ENCODE results near the gene TNNI3. TPM values are rescaled to one million over a fixed set of nuclear protein-coding genes. Genes with fewer than 3 reads are reported as not detected.
"Not testable (repeated sequence)": the region's sequence is repeated elsewhere in the genome, so short reads cannot be mapped to it uniquely, and the experiment has no call there.

Gene TNNI3
- total RNA-seq: 0.63 TPM in 1 of 2 replicates, not detected in the other

DNA sequence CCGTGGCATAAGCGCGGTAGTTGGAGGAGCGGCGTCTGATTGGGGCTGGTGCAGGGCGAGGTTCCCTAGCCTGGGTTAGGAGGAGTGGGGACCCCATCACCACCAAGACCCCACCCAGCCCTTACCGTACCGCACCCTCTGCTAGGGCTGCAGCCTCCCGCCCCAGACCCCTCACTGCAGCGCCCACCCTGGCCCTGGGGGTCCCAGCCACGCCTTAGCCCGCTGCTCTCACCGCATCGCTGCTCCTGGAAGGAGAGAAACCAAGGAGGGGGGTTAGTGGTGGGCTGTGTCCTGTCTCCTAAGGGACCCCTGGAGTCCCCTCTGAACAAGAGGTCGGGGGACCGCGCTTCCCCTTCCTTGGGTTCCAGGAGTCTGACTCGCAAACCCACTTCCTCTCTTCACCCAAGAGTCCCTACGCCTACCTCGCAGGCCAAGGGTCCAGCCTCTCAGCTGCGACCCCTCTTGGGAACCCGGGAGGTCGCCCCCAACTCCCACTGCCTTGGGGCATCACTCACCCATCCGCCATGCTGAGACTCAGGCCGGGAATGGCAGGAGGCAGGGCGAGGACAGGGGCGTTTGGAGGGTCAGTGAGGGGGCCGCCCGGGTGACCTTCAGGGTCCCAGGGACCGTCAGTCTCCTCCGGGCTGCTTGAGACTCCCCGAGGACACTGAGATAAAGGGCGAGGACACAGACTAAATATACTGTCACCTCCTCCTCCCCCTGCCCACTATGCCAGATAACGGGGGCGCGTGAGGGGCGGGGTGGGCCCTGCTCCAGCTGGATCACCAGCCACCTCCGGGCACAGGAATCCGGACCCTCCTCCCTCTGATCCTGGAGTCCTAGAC, at the start of gene TNNI3:
TNNI3 (minus strand) TSS at position 669 of the 845 bp plus-strand sequence; CDS start at position 526, 143 bp downstream.
- intact Hi-C loops (cut with micrococcal nuclease): no loop called here

DNA sequence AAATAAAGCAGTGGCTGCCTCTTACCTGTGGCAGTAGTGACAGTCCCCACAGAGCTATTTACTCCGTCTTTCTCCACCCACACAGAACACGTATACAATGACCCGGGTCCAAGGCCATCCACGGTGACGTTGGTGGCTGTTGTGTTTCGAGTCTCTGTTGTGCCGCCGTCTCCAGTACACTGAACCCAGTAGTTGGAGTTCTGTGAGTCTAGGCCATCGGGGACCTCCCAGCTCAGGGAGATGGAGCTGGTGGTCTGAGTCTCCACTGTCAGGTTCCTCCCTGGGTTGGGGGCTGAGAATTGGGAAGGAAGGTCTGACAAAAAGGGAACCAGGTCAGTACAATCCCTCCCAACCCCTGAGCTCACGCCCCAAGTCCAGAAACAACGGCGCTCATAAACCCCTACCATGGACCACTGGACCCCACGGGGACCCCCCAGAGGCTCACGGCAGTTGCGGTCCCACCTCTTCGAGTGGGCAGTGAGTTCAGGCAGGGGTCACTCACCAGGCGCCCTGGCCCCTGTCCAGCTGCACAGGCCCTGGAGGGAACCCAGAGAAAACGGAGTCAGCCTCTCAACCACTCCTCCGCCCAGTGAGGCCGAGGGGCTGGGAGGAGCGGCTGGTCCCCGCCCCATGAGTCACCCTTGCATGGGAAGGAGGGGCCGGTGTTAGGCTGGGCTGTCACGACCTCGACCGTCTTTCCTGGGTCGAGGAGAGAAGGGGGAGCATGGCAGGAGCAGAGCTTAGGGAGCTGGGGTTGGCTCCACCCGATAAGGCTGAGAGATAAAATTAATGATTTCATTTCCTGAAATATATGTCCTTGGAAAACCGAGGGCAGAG, 49.4 kb upstream of the TNNI3 start:
- intact Hi-C loops (cut with micrococcal nuclease): no loop called here

DNA sequence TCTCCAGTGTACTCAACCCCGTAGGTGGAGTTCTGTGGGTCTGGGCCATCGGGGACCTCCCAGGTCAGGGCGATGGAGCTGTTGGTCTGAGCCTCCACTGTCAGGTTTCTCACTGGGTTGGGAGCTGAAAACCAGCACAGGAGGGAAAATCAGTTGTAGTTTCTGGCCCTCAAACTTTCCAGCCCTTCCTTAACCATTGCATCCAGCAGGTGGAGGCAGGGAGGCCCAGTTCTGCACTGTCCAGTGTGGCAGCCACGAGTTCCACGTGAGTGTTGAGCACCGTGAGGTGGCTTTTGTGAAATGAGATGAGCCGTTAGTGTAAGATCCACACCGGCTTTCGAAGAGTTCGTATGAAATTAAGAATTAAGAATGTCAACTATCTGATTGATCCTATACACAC, 44.7 kb upstream of the TNNI3 start:
- intact Hi-C loops (cut with micrococcal nuclease): not testable (repeated sequence)

DNA sequence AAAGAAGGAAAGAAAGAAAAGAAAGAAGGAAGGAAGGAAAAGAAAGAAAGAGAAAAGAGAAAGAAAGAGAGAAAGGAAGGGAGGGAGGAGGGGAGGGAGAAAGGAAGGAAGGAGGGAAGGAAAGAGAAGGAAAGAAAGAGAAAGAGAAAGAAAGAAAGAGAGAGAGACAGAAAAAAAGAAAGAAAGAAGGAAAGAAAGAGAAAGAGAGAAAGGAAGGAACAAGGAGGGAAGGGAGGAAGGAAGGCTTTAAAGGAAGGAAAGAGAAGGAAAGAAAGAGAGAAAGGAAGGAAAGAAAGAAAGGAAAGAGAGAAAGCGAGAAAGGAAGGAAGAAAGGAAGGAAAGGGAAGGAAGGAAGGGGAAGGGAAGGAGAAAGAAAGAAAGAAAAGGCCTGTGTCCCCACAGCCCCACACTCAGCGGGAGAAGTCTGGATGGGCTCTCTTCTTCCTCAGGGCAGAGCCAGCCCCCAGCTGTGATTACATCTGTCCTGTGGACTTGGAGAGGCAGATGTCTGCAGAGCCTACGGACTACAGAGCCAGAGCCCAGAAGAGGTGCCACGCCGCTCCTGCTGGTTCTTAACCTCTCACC, 42.2 kb upstream of the TNNI3 start:
- intact Hi-C loops (cut with micrococcal nuclease): no loop called here

DNA sequence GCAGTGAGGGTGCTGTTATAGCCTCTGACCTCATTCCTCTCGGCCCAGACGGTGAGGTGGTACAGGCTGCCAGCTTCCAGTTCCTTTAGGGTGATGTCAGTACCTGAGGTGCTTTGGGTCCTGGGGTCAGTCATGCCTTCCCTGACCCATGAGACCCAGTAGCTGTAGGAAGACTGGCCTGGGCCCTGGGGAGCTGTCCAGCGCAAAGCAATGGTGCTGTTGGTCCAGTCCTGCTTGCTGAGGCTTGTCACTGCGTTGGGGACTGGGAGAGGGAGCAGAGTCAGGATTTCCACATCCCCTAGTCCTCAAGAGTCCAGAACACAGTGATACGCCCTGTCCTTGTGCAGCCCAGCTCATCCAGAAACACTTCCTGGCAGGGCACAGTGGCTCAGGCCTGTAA, 41.1 kb upstream of the TNNI3 start:
- intact Hi-C loops (cut with micrococcal nuclease): no loop called here

DNA sequence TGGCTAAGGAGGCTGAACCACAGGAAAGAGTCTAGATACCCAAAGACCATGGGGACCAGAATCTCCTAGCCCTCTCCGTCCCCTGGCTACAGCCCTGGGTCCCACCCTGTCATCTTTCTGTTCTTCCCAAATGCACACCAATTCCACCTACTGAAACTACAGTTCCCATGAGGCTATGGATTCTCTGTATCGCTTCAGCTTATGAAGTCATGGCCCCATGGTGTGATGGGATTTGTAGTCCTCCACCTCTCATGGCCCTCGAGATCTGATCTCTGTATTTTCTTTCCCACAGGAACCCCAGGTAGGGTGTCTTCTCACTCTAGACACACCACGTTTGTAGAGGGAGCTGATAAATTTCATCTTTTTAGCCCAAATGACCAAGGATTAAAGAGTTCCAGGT, 40.0 kb upstream of the TNNI3 start:
- intact Hi-C loops (cut with micrococcal nuclease): no loop called here

DNA sequence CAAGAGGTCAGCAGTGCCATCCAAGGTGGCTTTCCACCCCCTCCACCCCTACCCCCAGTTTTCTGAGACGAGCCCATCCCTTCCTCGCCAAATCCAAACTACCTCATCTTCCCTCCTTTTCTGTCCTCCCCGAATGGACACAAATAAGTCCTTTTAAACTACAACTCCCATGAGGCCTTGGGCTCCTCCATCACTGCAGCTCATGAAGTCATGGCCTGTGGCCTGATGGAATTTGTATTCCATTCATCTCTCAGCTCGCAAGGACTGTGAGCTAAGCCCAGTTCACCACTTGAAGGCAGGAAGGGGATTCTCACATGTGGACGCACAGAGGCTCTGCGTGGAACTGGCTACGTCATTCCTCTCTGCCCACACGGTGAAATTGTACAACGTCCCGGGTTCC, 39.3 kb upstream of the TNNI3 start:
- intact Hi-C loops (cut with micrococcal nuclease): no loop called here

DNA sequence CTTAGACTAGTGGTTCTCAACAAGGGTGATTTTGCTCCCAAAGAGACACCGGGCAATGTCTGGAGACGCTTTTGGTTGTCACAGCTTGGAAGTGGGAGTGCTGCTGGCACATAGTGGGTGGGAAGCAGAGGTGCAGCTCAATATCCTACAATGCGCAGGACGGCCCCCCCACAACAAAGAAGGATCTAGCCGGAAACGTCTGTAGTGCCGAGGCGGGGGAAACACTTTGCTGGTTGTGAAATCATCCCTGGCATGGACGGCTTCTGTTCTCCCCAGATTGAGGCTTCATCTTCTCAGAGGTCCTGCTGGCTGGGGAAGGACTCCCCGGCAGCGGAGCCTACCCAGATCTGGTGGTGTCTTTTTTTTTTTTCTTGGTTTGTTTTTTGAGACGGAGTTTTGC, 35.9 kb upstream of the TNNI3 start:
- intact Hi-C loops (cut with micrococcal nuclease): no loop called here

DNA sequence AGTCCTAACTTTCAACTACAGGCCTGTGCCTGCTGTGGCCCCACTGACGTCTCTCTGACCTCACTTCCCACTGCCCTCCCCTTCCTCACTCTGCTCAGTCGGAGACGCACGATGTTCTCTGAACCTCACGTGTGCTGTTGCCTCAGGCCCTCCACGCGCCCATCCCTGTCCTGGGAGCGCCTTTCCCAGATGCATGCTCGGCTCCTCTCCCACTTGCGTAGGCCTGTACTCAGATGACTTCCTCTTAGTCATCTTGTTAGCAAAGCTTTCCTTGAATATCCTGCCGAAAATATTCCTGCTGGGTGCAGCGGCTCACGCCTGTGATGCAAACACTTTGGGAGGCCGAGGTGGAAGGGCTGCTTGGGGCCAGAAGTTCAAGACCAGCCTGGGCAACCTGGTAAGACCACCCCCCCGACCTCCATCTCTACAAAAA, 31.9 kb upstream of the TNNI3 start:
- intact Hi-C loops (cut with micrococcal nuclease): no loop called here

DNA sequence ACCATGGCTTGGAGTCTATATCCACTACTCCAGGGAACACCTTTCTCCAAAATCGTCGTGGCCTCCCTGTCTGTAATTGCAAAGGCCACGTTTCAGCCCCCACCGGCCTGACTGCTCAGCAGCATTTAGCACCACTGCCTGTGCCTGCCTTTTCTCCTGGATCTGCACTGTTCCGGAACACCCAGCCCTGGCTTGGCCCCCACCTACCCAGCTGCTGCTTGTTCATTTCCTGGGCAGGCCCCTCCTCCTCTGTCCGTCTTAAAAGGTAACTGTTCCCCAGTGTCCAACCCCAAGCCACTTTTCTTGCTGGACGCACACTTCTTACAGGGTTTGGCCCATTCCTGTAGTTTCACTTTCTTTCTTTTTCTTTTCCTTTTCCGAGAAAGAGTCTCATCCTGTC, 31.1 kb upstream of the TNNI3 start:
- intact Hi-C loops (cut with micrococcal nuclease): no loop called here

DNA sequence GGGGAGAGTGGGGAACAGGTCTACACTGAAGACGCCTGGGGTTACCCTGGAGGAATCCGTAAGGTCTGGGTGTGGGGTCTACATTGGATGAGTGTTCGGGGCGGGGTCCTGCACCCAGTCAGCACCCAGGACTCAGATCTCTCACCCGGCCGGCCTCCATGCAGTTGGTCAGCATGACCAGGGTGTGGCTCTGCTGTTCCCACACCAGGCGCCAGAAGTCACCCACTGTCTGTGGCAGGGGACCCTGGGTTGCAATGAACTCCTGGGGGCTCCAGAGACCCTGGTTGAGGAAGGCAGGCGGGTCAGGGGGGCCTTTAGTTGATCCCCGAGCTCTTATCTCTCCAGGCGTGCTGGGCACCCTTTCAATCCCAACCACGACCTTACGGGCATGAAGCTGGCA, 28.5 kb upstream of the TNNI3 start:
- intact Hi-C loops (cut with micrococcal nuclease): no loop called here

DNA sequence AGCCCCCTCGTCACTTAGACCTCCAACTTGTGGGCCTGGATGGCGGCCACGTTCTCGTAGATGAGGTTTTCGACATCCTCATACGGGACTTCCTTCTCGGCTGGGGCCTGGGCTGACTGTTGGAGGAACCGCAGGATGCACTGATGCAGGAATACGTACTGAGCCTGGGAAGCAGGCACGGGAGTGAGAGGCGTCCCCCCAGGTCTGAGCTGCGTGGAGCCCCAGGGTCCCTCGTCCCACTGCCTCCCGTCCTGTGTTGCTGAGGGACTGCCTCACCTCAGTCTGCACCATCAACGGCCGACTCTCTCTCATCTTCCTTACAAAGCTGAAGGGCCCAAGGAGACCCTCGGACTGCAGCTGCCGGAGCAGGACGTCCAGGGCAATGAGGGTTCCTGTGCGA, 24.2 kb upstream of the TNNI3 start:
- intact Hi-C loops (cut with micrococcal nuclease): no loop called here

DNA sequence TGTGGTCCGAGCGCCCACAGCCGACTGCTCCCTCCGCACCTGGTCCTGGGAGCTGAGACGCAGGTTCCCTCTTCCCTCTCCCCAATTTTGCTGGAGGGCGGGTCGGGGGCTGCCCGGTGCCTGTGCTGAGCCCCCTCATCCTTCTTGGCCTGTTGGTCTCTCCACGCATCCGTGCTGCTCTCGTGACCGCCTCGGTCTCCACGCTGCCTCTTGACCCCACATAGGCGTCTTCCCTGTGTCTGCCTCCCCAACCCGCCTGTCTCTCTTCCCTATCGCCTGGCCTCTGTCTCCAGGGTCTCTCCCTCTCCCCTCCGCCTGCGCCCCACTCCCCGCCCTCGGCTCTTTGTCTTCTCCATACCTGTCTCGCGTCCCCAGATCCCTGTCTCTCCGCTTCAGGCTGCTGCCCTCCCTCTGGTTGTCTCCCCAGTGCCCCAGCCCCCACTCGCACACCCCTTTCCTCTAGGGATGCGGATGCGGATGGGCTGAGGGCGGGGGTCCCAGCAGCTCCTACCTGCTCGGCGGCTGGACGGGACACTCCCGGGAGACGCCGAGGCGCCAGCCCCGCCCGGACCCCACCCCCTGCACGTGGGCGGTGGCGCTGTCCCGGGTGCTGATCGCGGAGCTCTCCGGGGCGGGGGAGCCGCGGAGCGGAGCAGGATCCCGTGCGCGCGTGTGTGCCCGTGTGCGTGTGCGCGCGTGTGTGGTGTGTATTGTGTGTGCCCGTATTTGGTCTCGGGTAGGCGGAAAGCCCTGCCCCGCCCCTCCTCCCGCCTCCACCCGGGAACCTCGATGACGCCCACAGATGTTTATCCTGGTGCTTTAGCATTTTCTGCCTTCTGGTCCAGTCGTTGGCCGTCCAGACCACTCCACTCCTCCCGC, 22.3 kb upstream of the TNNI3 start, which contains the start of gene SYT5:
SYT5 (minus strand) TSS at position 684 of the 879 bp plus-strand sequence. CDS start 1,248 bp downstream, outside the sequence.
- intact Hi-C loops (cut with micrococcal nuclease): loop anchor here (1.0 to 5.0 kb wide), 5 partner anchors 79 to 962 kb away; partner anchors contain the start of genes HSPBP1, KMT5C, PPP6R1 and ZNF444

DNA sequence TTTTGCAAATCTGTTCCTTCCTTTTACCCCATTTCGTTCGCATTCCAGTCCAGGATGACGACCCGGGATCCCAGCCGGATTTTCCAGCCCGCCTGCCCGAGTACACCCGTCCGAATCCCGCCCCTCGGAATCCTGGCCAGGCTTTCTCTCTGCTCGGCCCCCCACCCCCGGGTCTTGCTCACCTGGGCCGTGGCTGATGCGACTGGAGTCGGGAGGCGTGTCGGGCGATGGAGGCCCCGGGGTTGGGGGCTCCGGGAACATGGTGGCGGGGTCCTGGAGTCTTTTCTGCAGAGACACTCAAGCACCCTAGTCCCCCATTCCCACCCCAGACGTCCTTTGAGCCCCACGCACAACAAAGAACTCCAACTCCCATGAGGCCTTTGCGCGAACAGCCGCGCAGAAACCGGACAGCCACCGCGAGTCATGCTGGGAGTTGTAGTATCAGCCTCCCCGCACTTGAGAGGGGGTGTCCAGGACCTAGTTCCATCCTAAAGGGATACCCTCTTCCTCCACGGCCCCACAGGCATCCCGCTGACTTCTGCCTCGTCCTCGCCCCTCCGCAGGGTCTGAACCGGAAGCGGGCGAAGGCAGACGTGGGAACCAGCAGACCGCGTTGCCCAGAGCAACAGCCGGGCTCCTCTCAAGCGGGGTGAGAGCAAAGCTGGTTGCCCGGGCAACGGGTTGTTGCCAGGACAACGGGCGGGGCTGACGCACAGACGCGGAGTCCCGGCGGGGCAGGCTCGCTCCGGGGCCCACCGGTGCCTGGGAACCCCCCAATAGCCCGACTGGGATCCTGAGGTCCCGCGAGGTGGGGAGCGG, 21.5 kb upstream of the TNNI3 start:
- intact Hi-C loops (cut with micrococcal nuclease): loop anchor here (1.0 to 5.0 kb wide), 5 partner anchors 80 to 963 kb away; partner anchors contain the start of genes HSPBP1, KMT5C, PPP6R1 and ZNF444

DNA sequence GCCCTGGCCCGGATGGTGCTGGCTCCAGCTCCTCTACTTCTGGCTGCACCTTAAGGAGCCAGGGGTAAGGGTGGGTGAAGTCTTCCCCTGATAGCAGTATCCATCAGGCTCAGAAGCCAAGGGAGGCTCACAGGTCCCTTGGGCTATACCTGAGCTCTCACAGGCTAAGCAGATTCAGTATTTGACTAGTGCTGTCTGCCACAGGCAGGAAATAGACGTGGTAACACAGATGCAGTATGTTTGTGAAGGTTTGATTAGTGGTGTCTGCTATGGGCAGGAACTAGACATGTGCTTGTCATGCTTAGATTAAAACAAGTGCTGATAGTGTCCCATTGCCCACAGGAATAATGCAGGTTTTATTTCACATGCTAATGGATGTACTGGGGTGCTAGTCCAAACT, 18.5 kb upstream of the TNNI3 start:
- intact Hi-C loops (cut with micrococcal nuclease): loop anchor here (5.0 kb wide), 1 partner anchor 966 kb away; the partner anchor contains the start of gene ZNF444

DNA sequence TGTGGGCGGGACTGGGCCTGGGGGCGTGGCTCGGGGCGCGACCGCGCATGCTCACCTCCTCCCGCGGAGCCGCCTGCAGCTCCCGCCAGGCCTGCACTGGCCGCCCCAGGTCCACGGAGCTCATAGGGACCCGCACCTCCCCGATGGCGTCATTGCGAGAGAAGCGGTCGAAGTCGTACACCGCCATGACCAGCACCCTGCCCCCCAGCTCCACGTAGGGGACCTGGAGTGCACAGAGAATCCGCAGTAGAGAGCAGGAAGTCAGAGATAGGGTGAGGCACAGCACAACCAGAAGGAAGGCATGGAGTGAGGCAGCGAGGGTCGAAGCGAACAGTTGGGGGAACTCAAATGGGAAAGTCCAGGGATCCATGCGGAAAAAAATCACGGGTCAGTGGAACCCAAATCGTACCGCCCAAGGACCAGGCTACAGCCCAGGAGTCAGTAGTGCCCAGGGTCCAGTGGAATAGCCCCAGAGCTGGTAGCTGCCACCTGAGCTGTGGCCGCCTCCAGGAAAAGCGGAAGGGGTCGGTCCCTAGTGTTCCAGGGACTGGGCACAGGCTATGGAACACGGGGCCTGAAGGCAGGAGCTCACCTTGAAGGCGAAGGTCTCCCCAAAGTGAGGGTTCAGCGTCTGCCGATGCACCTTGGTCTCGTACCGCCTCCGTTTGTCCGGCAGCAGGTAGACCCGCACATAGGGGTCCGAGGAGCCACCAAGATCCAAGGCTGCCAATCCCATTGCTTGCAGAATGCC, 17.8 kb upstream of the TNNI3 start:
- intact Hi-C loops (cut with micrococcal nuclease): loop anchor here (2.0 to 5.0 kb wide), 2 partner anchors 14 to 967 kb away; partner anchors contain the start of gene ZNF444

DNA sequence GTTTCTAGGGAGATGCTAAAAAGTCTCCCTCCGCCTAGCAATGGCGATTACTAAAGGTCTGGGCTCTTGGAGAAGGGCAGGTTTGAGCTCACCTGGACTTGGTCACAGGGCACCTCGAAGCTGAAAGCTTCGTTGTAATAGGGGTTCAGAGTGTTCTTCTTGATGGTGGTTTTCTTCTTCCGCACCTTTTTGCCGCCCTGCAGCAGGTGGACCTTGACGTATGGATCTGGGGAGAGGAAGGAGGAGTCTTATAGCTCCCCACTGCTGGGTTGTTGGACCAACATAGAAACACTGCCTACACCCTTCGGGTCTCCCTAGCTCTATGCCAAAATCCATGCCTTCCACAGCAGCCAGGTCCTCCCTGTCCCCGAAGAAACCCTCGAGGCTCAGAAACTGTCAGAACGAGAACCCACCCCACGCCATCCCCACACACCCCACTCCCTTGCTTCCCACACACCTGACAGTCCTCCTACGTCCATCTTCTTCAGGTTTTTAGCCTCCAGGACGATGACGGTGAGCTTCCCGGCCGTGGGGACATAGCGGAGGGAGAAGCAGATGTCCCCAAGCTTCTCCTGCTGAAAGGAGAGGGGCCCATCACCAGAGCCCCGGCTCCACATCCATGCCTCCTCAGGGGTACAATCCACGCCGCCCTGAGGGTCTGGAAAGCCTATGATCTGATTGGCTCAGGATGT, 17.0 kb upstream of the TNNI3 start:
- intact Hi-C loops (cut with micrococcal nuclease): loop anchor here (2.0 to 5.0 kb wide), 2 partner anchors 14 to 968 kb away; partner anchors contain the start of gene ZNF444
